ENCODE measurements around the gene KDELR3. TPM values are rescaled to one million over a fixed set of nuclear protein-coding genes. Genes with fewer than 3 reads are reported as not detected.
A peak's percentile ranks its signal among the peaks of the same experiment; 100 is the strongest.

The KDELR3 gene
- polyA plus RNA-seq, 1 donor from 2014 or later = not detected

GRCh38 chr22:38453996-38454352 is 13.9 kb upstream of the KDELR3 start:
- peak overlapping the region; percentile 58 for H3K4me3 ChIP-seq (ENCODE audit: low read length)
- TF ChIP-seq SMC3 (conservative IDR thresholded peaks at IDR 0.05; ENCODE audit: poor library complexity) (no peak), MXI1 (conservative IDR thresholded peaks at IDR 0.05; ENCODE audit: poor library complexity, severe bottlenecking) (no peak), POLR2AphosphoS5 (IDR thresholded peaks at IDR 0.05) (no peak), CTCF (IDR thresholded peaks at IDR 0.05; ENCODE audit: poor library complexity, severe bottlenecking) (no peak), EP300 (conservative IDR thresholded peaks at IDR 0.05; ENCODE audit: poor library complexity, severe bottlenecking) (no peak), EZH2 (IDR thresholded peaks at IDR 0.05; ENCODE audit: borderline replicate concordance, insufficient read depth, low read length, poor library complexity, severe bottlenecking) (no peak), REST (IDR thresholded peaks at IDR 0.05; ENCODE audit: borderline replicate concordance) (no peak), RAD21 (conservative IDR thresholded peaks at IDR 0.05) (no peak), TAF1 (IDR thresholded peaks at IDR 0.05; ENCODE audit: low read depth) (no peak)
- peaks cover 12% of the 10 kb centered on the region for H3K27me3 ChIP-seq (ENCODE audit: insufficient read depth, low read depth, low read length)

GRCh38 chr22:38454353-38455075 is 13.4 kb upstream of the KDELR3 start:
- Histone ChIP-seq H3K27me3 (ENCODE audit: insufficient read depth, low read depth, low read length) (peaks cover 12% of the 10 kb centered on the region), H3K79me2 (replicated peaks; ENCODE audit: insufficient read depth, low read length) (no peaks in the 10 kb centered on the region), H3K27ac (ENCODE audit: low read length) (no peak overlapping the region), H3K9me2 (ENCODE audit: insufficient read depth, low read length) (no peaks in the 10 kb centered on the region), H3K9ac (ENCODE audit: low read length) (no peak overlapping the region), H2AFZ (ENCODE audit: low read depth, low read length) (no peak overlapping the region), H3K36me3 (ENCODE audit: insufficient read depth, low read length) (no peaks in the 10 kb centered on the region), H4K20me1 (ENCODE audit: insufficient read depth) (no peaks in the 10 kb centered on the region), H3K4me2 (ENCODE audit: low read length) (no peak overlapping the region), H3F3A (ENCODE audit: insufficient read depth, low read length, poor library complexity, severe bottlenecking) (no peaks in the 10 kb centered on the region), H3K9me3 (ENCODE audit: low read length) (no peaks in the 10 kb centered on the region), H3K4me3 (ENCODE audit: low read length) (peak overlapping the region; percentile 58)
- no peak for TF ChIP-seq EP300 (conservative IDR thresholded peaks at IDR 0.05; ENCODE audit: poor library complexity, severe bottlenecking)
- no peak for TF ChIP-seq REST (IDR thresholded peaks at IDR 0.05; ENCODE audit: borderline replicate concordance)
- no peak for TF ChIP-seq POLR2AphosphoS5 (IDR thresholded peaks at IDR 0.05)
- no peak for TF ChIP-seq EZH2 (IDR thresholded peaks at IDR 0.05; ENCODE audit: borderline replicate concordance, insufficient read depth, low read length, poor library complexity, severe bottlenecking)
- TF ChIP-seq TAF1 (IDR thresholded peaks at IDR 0.05; ENCODE audit: low read depth) = no peak
- no peak for TF ChIP-seq SMC3 (conservative IDR thresholded peaks at IDR 0.05; ENCODE audit: poor library complexity)
- TF ChIP-seq CTCF (IDR thresholded peaks at IDR 0.05; ENCODE audit: poor library complexity, severe bottlenecking) = no peak
- TF ChIP-seq MXI1 (conservative IDR thresholded peaks at IDR 0.05; ENCODE audit: poor library complexity, severe bottlenecking) = no peak
- TF ChIP-seq RAD21 (conservative IDR thresholded peaks at IDR 0.05) = no peak

More at GRCh38 chr22:38453996-38454352, 13.9 kb upstream of the KDELR3 start:
- H4K20me1 ChIP-seq (ENCODE audit: insufficient read depth) = no peaks in the 10 kb centered on the region
- no peaks in the 10 kb centered on the region for H3K9me2 ChIP-seq (ENCODE audit: insufficient read depth, low read length)
- H3F3A ChIP-seq (ENCODE audit: insufficient read depth, low read length, poor library complexity, severe bottlenecking) = no peaks in the 10 kb centered on the region
- H3K9ac ChIP-seq (ENCODE audit: low read length) = no peak overlapping the region
- no peak overlapping the region for H3K27ac ChIP-seq (ENCODE audit: low read length)
- no peak overlapping the region for H2AFZ ChIP-seq (ENCODE audit: low read depth, low read length)
- no peaks in the 10 kb centered on the region for H3K79me2 ChIP-seq (replicated peaks; ENCODE audit: insufficient read depth, low read length)
- no peaks in the 10 kb centered on the region for H3K36me3 ChIP-seq (ENCODE audit: insufficient read depth, low read length)
- no peak overlapping the region for H3K4me2 ChIP-seq (ENCODE audit: low read length)
- no peaks in the 10 kb centered on the region for H3K9me3 ChIP-seq (ENCODE audit: low read length)
